NCI-H2081 treated with DMSO at 0.1 percent for 48 hours (cell line): ENCODE results near the gene PKIB.
"Not testable (repeated sequence)": the region's sequence is repeated elsewhere in the genome, so short reads cannot be mapped to it uniquely, and the experiment has no call there.

Source experiments
- DNase-seq: peaks from one replicate; lab custom pipeline; 2025; lab: John Stamatoyannopoulos, UW

The PKIB gene

DNA sequence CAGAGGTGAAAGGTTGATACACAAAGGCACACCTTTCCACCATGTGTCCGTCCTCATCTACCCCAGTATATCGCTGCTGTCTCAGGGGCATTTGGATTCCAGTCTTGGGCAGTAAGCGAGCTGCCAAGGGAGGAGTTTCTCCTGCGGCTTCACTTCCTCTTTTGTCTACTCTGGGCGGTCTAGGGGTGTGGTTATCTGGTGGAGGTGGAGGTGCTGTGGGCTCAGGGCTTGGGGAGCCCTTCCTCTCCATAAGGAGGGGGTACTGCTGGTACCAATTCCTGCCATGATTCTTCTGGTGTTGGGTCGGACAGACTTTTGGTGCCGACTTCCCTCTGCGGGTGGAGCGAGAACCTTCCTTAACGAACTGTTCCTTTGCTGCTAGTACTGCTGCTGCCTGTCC lies 137.4 kb downstream of the PKIB start:
- no peak for DNase-seq

DNA sequence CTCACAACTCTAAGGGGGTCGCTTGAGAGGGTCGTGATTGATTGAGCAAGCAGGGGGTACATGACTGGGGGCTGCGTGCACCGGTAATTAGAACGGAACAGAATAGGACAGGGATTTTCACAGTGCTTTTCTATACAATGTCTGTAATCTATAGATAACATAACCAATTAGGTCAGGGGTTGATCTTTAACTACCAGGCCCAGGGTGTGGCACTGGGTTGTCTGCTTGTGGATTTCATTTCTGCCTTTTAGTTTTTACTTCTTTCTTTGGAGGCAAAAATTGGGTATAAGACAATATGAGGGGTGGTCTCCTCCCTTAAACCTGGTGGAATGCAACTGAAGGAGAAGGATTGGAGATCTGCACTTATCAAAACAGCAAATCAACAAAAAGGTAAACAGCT lies 138.7 kb downstream of the PKIB start:
- not testable (repeated sequence) for DNase-seq

DNA sequence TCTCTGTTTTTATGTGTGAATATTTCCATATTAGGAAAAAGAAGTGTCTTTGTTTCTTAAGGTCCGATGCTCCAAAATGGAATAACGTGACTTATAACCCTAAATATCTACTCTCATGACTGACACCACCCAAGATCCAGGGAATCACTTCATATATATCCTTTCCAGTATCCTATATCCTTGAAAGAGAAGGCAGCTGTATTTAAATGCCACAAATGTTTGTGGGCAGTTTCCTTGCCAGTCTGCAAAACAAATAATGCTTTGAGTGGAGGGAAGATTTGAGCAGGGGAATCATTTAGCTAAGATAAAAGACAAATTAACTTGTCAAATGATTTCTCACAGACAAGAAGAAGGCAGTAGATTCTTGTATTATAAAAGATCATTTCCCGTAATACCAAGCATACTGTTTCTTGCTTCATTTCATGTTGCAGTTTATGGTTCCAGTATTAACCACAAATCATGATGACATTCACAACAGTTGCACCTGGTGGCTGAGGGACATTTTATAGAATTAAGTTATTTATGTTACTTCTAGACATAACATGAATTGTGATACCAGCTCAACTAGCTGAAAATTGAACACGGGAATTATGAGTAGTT lies 139.3 kb downstream of the PKIB start:
- no peak for DNase-seq

DNA sequence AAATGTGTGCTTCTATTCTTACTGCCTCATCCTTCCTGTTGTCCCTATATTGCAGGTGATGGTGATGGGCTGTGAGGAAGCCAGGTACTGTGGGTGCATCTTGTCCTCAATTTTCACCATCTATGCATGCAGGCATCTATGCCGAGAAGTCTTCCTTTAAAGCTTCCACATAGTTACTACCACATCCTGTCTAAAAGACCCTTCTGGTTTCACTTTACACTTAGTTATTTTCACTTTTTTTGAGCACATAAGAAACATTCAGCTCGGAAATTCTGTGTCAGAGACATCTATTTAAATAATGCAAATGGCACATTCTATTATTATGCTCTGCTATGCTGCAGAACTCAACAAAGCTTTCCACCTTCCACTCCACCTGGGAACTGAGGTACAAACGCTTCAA lies 141.1 kb downstream of the PKIB start:
- no peak for DNase-seq

DNA sequence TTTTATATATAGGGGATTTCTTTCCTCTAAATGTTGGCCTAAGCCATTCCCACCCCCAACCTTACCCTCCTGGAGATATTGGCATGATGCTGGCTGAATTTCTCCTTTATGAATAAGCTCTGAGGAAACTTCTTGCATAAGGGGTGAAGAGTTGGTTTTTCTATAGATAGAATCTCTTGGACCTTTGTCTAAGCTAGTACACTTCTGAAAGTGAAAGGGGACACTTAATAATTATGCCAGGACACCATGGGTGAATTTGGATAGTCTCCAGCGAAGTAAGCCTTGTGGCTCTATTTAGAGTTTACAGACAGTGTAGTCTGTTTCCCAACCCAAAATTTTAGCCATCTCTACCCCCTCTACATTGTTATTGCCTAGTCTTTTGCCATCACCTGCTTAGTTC lies 142.3 kb downstream of the PKIB start:
- no peak for DNase-seq

DNA sequence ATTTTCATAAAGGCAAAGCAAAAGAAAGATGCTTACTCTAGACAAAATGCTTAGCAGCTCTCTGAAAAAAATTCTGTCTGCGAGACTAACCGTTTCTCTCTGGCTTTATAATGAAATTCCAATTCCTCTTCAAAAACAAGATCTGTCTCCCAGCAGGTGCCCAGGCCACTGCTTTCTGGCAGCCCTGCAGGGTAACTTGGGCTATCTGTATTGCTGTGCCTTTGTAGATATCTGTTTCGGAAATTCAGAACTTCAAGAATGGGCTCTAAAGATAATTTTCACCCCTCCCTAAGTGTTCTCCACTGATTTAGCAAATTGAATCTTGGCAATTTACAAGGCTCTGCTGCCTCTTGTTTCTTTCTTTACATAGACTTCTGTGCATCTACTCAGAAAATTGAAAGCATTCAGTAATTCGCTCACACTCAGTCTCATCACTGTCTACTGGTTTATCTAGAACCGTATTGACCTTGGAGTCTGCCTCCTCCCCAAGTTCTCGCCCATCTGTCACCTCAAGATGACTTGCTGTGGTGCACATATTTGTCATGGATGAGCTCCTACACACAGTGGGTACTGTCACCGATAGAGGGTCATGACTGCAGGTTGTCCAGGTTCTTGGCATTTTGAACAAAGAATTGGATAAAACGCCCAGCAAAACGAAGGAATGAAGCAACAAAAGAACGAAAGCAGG lies 142.9 kb downstream of the PKIB start:
- no peak for DNase-seq

DNA sequence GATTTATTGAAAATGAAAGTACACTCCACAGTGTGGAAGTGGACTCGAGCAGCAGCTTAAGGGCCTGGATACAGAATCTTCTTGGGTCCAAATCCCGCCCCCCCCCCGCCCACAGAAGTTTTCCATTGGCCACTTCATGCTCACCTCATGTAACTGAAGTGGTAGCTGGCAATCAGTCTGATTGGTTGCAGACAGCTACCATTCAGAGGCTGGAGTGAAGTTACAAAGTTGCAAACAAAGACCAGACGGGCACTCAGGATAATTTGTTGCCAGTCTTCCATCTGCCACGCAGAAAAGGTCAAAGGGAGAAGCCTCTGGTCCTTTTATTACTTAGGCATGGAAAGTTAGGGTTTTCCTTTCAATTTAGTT lies 143.5 kb downstream of the PKIB start:
- no peak for DNase-seq

DNA sequence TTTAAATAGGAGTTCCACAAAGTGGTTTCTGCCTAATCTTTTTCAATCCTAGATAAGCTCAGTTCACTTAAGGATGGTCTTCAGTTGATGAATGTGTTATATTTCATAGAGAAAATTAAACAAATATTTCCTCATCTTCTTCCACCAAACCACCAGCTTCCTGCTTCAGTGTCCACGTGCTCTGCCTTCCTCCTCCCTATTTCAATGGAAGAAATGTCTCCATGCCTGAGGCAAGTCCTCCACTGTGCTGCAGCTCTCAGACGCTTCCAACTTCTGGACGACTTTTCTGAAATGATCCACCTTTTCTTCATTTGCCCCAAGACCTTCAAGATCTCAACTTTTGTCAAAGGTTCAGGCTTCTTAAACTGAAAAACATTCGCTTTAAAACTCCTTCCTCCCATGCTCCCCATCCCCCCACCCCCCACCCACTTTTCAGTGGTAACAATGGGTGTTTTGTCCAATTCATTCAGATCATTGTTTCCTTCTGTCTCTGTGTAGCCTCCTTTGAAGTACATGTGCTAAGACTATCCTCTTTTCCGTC lies 144.1 kb downstream of the PKIB start:
- DNase-seq: no peak

DNA sequence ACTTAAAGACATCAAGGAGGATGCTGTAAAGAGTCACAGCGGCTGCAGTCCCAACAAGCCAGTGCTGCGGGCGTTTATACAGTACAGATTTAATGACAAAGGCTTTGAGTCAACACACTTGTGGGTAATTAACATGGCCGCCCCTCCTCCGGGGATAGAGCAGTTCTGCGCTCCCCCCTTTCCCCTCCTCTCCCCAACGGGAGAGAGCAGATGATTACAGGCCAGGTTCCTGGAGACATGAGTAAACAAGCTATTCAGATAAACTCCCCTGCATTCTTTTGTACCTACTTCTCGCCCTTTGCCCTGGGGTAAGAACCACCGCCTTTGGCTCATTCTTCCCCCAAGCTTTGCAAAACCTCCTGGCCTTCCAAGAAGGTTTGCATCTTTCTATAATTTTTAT lies 145.7 kb downstream of the PKIB start:
- no peak for DNase-seq

DNA sequence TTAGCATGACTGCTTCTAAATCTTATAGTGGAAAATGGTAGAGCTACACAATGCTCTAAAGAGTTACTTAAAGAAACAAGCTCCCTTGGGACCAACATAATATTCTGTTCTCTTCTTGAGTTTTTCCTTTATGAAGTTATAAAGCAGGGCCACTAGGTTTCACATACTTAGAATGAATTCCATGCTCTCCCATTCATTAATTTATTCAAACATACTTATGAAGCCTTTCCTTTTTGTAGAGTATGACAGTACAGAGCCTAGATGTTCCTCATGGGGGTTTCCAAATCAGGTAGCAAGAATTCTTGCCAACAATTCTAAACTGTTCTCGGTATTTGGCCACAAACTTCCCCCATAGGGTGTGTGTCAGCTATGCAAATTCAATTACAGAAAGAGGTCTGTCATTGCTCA lies 148.7 kb downstream of the PKIB start:
- DNase-seq: no peak

DNA sequence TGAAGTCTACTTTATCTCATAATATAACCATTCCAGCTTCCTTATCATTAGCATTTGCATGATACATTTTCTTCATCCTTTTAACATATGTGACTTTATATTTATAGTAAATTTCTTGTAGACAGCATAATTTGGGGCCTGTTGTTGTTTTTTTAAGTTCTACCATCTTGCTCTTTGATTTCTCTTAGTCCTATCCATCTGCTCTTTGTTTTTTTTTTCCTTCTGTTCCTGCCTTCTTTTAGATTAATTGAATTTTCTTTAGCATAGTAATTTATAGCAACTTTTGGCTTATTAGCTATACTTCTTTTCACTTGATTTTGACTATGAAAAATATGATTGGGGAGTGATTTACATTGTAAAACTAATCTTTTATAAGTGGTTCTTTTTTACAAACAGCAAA lies 150.1 kb downstream of the PKIB start:
- DNase-seq: no peak

DNA sequence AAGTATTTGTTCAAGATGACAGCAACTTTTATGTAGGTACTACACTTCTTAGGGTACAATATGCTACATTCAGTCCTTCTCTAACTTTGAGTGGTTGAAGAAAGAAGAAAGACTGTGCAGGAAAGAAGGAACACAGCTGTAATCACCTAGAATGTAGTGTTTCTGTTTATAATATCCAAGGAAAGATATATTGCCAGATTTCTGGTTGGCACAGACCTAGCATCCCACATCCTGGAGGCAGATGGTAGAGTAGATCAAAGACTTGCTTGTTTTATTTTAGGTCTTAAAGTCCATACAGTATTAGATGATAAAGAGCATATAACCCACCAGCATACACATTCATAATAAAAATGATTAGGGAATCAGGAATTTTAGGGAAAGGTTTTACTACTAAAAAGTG lies 156.1 kb downstream of the PKIB start:
- DNase-seq: no peak

DNA sequence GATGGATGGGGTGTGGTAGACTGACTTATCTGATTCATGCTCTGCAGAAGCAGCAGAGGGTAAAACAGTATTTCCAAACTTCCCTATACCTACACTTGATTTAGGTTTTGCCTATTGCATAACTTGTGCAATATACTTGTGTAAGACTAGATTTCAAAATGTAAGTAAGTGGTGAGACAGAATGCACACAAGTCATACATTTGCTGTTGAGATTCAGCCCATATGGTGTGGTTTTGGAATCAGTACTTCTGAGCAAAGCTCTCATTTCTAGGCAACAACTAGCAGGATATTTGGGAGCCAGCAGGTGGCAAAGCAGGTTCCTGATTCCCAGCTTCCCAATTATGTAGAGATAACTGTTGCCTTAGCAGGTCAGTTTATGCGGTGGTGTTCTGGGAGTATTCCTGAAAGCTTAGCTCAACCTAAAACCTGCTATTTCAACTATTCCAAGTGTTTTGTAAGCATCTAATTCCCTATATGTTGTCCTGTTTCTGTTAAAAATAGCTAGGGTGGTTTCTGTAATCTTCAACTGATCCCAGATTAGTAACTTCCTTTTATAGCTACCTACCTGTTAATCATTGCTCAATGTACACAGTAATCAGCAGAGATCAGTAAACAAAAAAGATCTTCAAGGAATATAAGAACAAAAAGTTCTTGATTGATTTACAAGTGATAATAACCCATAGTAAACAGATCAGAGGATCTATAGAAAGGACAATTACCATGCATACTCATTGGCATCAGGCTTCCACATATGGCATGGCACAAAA lies 160.8 kb downstream of the PKIB start:
- DNase-seq: no peak

DNA sequence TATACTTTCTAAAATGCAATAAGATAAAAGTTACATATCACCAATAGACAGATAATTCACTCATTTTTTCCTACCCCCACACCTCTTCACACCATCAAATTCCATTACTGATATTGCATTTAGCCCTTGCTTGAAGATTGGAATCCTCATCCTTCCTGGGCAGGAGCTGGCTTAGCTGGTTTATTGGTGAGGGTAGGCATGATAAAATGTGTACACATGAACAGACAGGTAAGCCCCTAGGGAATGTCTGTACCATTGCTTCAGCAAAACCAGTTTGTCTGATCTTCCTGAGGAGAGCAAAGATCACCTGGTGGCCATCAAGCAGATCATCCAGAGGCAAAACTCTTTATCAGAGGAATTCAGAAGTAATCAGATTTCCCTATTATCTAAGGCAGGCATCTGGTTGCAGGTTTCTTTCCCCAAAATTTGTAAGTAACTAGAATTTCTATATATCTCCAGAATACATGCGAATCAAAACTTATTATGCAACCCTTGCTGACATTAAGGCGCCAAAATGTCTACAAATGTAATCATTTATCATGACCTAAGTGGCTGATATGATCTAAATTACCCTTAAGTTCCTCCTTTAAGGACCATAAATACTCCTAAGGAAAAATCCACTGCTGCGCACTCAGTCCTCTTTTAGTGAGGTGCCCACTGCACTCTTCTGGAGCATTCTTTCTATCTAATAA lies 162.7 kb downstream of the PKIB start:
- no peak for DNase-seq
